Testis (tissue), 2 donors: ENCODE results near the gene CDSN.

ENCODE experiments used
- CTCF ChIP-seq, 3 experiments: fragments of 450-650 bp in 2 of 3; fragments of 200-600 bp in 1 of 3; sonication (generic) in 1 of 3; IDR thresholded peaks; one replicate each; pipeline ENCODE4 v1.5.1; 2016 to 2019; ENCODE audit warnings: antibody characterized with exemption in 3 of 3, mild to moderate bottlenecking in 2 of 3, moderate library complexity in 1 of 3
- POLR2A ChIP-seq: fragments of 450-650 bp; IDR thresholded peaks from one replicate; pipeline ENCODE4 v1.6.1; 2017; ENCODE audit warnings: antibody characterized with exemption, mild to moderate bottlenecking, moderate library complexity

- no peak for TF ChIP-seq CTCF (IDR thresholded peaks at IDR 0.05)
- no peak for TF ChIP-seq POLR2A
Observed at GRCh38 chr6:31098449-31098938, 21.8 kb downstream of the CDSN start.
